ENCODE data around the gene PPP2R5B.
A peak's percentile ranks its signal among the peaks of the same experiment; 100 is the strongest.

DNA sequence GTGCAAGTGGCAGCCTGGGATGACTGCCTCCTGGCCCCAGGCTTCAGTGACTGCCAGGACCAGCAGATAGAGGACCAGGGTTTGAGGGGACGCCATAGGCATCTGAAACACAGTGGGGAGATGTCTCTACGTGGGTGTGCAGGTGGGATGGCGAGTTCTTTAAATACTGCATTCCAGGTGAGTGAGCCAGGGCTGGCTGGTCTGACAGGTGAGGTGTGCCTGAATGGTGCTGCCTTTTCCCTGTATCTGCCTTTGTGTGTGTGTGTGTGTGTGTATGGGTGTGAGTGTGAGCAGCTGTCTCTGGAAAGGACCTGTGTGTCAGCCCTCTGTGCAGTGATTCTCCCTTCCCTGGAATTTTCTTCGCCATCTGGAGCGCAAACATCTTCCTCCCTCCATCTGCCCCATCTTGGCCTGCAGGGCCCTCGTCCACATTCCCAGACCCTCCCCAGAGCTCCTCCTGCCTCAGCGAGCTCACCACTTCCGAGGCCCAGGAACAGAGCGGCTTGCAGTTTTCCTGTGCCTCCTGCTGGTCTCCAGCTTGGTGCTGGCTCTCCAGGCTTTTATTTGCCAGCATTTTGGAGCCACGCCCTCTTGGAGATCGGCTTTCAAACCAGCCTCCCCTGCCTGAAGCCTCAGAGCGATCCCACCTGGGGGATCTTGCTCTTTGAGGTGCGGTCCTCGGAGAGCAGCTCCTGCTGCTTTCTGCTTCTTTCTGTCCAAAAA lies 11.0 kb downstream of the PPP2R5B start, which contains the start of gene GPHA2:
- TF ChIP-seq, protein P1, sequence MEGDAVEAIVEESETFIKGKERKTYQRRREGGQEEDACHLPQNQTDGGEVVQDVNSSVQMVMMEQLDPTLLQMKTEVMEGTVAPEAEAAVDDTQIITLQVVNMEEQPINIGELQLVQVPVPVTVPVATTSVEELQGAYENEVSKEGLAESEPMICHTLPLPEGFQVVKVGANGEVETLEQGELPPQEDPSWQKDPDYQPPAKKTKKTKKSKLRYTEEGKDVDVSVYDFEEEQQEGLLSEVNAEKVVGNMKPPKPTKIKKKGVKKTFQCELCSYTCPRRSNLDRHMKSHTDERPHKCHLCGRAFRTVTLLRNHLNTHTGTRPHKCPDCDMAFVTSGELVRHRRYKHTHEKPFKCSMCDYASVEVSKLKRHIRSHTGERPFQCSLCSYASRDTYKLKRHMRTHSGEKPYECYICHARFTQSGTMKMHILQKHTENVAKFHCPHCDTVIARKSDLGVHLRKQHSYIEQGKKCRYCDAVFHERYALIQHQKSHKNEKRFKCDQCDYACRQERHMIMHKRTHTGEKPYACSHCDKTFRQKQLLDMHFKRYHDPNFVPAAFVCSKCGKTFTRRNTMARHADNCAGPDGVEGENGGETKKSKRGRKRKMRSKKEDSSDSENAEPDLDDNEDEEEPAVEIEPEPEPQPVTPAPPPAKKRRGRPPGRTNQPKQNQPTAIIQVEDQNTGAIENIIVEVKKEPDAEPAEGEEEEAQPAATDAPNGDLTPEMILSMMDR (conservative IDR thresholded peaks at IDR 0.05 in 1 of 2, IDR thresholded peaks at IDR 0.05 in 1 of 2; ENCODE audit: low read depth in 1 of 2, low read length in 2 of 2): peak; percentile 8
- TF ChIP-seq EZH2 (IDR thresholded peaks at IDR 0.05; ENCODE audit: low read length, missing control alignments): no peak

Measured in fibroblast of lung (primary cell).